MM.1S (cell line): Measurements from ENCODE around the gene TANC1.

Source experiments
- EZH2 ChIP-seq: fragments of 300-600 bp; sonication (generic); optimal IDR thresholded peaks from 2 replicates; pipeline ENCODE3; 2017; ENCODE audit warnings: low read depth, mild to moderate bottlenecking, antibody characterized with exemption, low read length, mixed read lengths
- EZH2phosphoT487 ChIP-seq: fragments of 300-600 bp; sonication (generic); IDR thresholded peaks from 2 replicates; pipeline ENCODE4 v1.6.1; 2018; ENCODE audit warnings: antibody characterized with exemption, low read length
- TF ChIP-seq, protein P1 (sequence below): fragments of 300-600 bp; sonication (generic); IDR thresholded peaks from 2 replicates; pipeline ENCODE4 v1.5.1; 2016; ENCODE audit warnings: antibody characterized with exemption, low read length, mixed read lengths

DNA sequence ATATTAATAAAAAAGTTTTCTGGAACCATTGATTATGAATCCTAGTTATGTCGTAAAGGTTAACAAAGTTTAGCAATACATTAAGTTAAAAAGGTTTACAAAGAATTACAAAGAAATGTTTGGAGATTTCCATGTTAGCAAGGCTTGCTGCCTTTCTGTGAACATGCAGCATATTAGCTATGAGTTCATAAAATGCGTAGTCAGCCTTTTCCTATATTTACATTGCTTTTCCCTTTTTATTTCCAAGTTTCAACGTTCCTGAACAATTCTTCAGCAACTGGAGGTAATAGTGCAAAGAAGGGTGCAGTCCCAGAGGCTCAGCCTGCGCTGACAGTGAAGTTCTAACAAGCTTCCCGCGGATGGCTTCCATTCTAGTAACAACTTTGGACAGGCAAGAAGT lies 266.4 kb downstream of the TANC1 start:
- TF ChIP-seq EZH2 (no peak), EZH2phosphoT487 (no peak)
- TF ChIP-seq, protein P1, sequence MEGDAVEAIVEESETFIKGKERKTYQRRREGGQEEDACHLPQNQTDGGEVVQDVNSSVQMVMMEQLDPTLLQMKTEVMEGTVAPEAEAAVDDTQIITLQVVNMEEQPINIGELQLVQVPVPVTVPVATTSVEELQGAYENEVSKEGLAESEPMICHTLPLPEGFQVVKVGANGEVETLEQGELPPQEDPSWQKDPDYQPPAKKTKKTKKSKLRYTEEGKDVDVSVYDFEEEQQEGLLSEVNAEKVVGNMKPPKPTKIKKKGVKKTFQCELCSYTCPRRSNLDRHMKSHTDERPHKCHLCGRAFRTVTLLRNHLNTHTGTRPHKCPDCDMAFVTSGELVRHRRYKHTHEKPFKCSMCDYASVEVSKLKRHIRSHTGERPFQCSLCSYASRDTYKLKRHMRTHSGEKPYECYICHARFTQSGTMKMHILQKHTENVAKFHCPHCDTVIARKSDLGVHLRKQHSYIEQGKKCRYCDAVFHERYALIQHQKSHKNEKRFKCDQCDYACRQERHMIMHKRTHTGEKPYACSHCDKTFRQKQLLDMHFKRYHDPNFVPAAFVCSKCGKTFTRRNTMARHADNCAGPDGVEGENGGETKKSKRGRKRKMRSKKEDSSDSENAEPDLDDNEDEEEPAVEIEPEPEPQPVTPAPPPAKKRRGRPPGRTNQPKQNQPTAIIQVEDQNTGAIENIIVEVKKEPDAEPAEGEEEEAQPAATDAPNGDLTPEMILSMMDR, result no peak
